GM12874 (cell line): Measurements from ENCODE around the gene TPX2.

Experiments used
- CTCF ChIP-seq: IDR thresholded peaks from 2 replicates; pipeline ENCODE4 v1.5.1; 2011; ENCODE audit warnings: low read depth, mild to moderate bottlenecking, control low read depth, low read length, moderate library complexity; ENCODE audit not compliant: insufficient read depth

Gene TPX2

GRCh38 chr20:31713312-31714273, 25.5 kb upstream of the TPX2 start:
- TF ChIP-seq CTCF = no peak

- no peak for TF ChIP-seq CTCF
Observed at GRCh38 chr20:31715766-31716165, 23.3 kb upstream of the TPX2 start.

GRCh38 chr20:31716351-31716750, 22.7 kb upstream of the TPX2 start:
- no peak for TF ChIP-seq CTCF

- no peak for TF ChIP-seq CTCF
Observed at GRCh38 chr20:31716818-31717477, 22.1 kb upstream of the TPX2 start.

- TF ChIP-seq CTCF = no peak
Observed at GRCh38 chr20:31717478-31718201, 21.4 kb upstream of the TPX2 start.

- TF ChIP-seq CTCF = no peak
Observed at GRCh38 chr20:31718952-31719643, 20.0 kb upstream of the TPX2 start.
